C4-2B (cell line): ENCODE results near the gene RPS6KB2.

Source experiments
- CTCF ChIP-seq: fragments of 450-650 bp; conservative IDR thresholded peaks from 2 replicates; pipeline ENCODE4 v1.5.1; 2017; ENCODE audit warnings: mild to moderate bottlenecking
- ZFX ChIP-seq: fragments of 450-650 bp; IDR thresholded peaks from 2 replicates; pipeline ENCODE4 v1.6.1; 2017

GRCh38 chr11:67420147-67420645 is 8.1 kb upstream of the RPS6KB2 start:
- TF ChIP-seq CTCF (no peak), ZFX (no peak)
